HG02943 (cell line): ENCODE results near the gene HOXA9.

ENCODE experiments used
- ATAC-seq: cut with Tn5 transposase; IDR thresholded peaks from one replicate; pipeline ENCODE4 v1.9.1; 2021; ENCODE audit warnings: mild to moderate bottlenecking, low read depth, moderate library complexity; ENCODE audit not compliant: unreplicated experiment

The HOXA9 gene

GRCh38 chr7:27189295-27189996 lies 24.1 kb upstream of the HOXA9 start:
- ATAC-seq, result no peak

GRCh38 chr7:27188386-27189294 lies 23.3 kb upstream of the HOXA9 start:
- ATAC-seq, result no peak

- no peak for ATAC-seq
Measured at GRCh38 chr7:27187475-27188385, 22.4 kb upstream of the HOXA9 start.

DNA sequence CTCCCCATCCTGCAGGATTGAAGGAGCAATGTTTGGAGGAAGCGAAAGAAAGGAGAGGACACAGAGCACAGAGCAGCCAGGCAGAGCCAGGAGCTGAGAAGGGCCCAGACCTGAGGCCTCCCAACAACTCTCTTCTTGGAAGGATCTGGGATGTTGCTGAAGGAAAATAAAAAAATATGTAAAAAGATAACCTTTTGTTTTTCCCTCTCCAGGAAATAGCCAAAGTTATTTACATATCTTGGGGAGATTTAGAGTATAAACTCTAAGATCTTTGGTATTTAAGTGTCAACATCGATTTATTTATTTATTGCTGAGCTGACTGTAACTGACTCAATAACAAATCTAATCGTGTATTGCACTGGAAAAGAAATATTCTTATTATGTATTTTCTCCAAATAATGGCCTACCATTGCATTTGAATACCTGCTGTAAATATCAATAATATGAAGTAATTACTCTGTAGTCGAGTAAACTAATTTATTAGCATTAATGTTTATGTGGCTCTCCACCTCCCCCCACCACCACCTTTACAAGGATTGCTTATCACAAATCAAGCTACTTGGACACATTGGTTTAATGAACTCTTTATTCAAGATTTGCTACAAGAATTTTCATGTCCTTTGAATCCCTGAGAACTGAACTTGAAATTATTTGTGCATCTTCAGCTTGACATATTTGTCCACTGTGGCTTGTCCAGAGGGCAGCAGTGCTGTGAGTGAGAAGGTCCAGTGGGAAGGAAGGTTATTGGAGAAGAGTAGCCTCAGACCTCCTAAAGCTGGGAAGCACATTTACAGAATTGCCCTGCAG lies 21.5 kb upstream of the HOXA9 start:
- ATAC-seq, result no peak

GRCh38 chr7:27185854-27186667 lies 20.7 kb upstream of the HOXA9 start:
- ATAC-seq, result no peak

DNA sequence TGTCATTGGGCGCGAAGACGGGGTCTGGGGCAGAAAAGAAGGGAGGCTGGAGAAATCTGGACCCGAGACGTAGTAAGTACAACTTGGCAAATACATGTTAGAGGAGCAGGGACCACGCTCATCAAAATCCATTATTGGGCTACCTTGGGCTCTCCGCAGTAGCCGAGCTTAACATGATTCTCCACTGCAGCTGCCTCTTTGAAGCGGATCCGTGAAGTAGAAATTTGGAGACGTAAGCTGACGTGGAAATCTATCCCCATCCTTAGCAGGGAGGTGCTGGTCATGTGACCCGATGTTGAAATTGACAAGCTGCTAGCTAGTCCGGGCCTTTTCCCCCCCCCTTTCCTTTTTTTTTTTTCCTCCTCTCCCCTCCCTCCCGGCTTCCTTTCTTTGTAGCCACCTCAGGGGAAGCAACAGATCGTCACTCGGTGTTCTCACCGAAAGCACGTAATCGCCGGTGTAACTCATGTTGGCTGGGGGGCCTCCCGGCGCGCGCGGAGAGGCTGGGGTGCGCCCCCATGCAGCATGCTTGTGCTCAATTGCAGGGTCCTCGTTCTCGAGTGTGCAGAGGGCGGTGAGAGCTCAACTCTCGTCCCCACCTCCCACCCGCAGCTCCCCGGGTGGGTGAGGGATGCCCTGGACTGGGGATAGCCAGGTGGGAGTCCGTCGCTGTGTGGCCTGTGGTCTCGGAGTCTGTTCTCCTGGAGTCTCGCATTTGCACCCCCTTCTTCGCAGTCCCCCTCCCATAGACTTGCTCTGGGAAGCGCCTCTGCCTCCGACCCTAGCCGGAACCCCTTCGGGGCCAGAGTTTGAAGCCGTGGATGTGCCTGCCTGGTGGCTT lies 19.9 kb upstream of the HOXA9 start, which contains the start of gene HOXA11:
TSS of gene HOXA11 (minus strand) at position 220 of the 841 bp plus-strand sequence. CDS start at position 132, 88 bp downstream.
- ATAC-seq, result no peak

DNA sequence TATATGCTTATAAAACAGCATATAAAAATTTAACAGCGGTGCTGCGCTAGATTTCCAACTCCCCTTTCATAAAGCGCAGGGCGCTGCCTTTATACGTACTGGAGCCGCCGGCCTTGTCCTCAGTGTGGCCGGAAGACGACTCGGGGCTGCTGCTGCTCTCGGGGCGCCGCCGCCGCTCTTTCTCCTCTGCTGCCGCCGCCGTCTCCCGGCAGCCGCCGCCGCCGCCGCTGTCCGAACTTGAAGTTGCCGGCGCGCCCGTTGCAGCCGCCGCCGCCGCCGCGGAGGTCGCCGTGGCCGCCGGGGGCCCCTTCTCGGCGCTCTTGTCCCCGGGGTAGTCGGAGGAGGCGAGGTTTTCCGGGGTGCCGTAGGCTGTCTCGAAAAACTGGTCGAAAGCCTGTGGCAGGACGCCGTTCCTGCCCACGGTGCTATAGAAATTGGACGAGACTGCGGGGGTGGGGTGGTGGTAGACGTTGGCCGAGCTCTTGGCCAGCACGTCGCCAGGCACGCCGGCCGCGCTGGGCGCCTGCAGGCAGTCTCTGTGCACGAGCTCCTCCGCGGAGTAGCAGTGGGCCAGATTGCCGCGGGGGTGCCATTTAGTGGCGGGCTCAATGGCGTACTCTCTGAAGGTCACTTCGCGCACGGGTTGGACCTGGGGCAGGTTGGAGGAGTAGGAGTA lies 19.1 kb upstream of the HOXA9 start:
- no peak for ATAC-seq

GRCh38 chr7:27183682-27184336 lies 18.5 kb upstream of the HOXA9 start:
- no peak for ATAC-seq

DNA sequence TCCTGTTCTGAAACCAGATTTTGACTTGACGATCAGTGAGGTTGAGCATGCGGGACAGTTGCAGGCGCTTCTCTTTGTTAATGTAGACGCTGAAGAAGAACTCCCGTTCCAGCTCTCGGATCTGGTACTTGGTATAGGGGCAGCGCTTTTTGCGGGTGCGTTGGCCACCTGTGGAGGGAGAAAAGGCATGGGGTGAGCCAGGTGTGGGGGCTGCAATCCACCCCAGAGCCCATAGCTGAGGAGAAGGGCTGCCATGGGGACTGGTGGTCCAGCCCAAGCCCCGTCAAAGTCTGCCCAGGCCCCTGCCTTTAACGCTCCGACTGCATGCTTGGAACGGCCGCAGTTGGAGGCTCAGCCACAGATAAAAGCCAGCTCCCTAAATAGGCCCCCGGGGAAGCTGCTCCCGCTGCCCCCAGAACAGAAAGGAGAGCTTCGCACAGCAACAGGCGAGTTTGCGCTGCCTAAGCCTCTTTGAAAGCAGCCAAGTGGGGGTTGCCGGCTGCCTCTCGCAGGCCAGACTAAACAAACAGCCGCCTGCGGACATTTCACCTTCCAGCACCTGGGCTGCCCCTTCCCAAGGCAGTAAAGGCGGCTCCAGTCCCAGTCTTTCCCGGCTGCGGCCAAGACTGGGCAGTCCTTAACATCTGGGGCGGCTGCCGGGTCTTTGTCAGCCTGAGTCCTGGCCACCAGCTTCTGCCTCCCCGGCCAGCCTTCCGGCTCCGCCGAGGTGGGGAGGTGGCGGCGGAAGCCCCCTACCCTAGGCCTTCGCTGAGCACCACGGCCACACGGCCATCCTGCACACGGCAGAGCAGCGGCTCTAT lies 17.7 kb upstream of the HOXA9 start:
- no peak for ATAC-seq

DNA sequence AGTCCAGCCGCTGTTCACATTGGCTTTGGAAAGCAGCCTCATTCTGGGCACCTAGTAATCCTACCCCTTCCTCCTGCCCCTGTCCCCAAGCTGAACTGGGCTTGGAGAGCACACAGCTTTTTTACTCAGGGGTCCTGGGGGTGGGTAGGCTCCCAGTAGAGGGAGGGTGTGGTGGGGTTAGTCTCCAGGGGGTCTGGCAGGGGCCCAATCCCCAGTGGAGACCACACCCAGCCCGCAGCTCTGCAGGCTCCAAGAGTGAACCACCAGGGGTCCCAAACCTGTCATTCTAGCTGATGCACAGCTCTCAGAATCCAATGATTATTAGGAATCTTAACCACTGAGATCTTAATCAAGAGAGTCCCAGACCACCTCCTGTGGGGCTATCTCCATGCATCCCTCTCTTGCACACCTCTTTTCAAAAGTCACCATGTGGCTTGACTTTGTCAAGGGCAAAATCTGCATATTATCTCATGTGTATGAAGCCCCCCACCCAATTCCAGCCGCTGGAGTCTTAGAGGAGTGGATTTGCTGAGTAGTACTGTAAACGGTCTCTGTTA lies 17.0 kb upstream of the HOXA9 start:
- no peak for ATAC-seq

- no peak for ATAC-seq
Measured at GRCh38 chr7:27181795-27182275, 16.5 kb upstream of the HOXA9 start.

- ATAC-seq, result no peak
Measured at GRCh38 chr7:27180431-27181420, 15.4 kb upstream of the HOXA9 start.

- no peak for ATAC-seq
Measured at GRCh38 chr7:27179503-27180430, 14.4 kb upstream of the HOXA9 start.
